Activated naive CD4-positive, alpha-beta T cell treated with anti-CD3 and anti-CD28 coated beads, Interleukin-2, amount 10 ng/mL, durations not matched to agents 7 days and 5 days (primary cell): ENCODE measurements around the gene FEM1B.

Experiments
- CTCF ChIA-PET: fragments of 350-600 bp; sonication (Branson Sonifier 250); formaldehyde crosslinking; loops from one replicate; lab custom pipeline; 2021; ENCODE audit warnings: antibody characterized with exemption; lab: Charles Lee
- DNase-seq: peaks from one replicate; pipeline ENCODE4 v3.0.0-alpha.2; 2020
- H3K27ac Mint-ChIP-seq: one replicate; pipeline ENCODE4 v1.8.0; 2021; ENCODE audit warnings: mild to moderate bottlenecking, moderate library complexity, mixed read lengths
- H3K27me3 Mint-ChIP-seq: one replicate; pipeline ENCODE4 v1.8.0; 2021; ENCODE audit warnings: mild to moderate bottlenecking, mixed read lengths
- H3K36me3 Mint-ChIP-seq: one replicate; pipeline ENCODE4 v1.8.0; 2021; ENCODE audit warnings: mixed read lengths
- H3K4me1 Mint-ChIP-seq: one replicate; pipeline ENCODE4 v1.8.0; 2021; ENCODE audit warnings: mixed read lengths
- H3K4me3 Mint-ChIP-seq: one replicate; pipeline ENCODE4 v1.8.0; 2021; ENCODE audit warnings: mild to moderate bottlenecking, moderate library complexity, mixed read lengths
- H3K9me3 Mint-ChIP-seq: one replicate; pipeline ENCODE4 v1.8.0; 2021; ENCODE audit warnings: mixed read lengths

FEM1B gene

GRCh38 chr15:68321229-68321628 is 43.7 kb downstream of the FEM1B start:
- no peak for DNase-seq
- H3K36me3 Mint-ChIP-seq: no peaks in the 10 kb centered on the region
- H3K27ac Mint-ChIP-seq: no peak overlapping the region
- CTCF ChIA-PET: interaction anchor here (1.0 to 2.0 kb wide), 2 partner anchors 15 to 229 kb away, joined by 4 to 9 read pairs; no protein-coding TSS in a partner anchor
- H3K4me3 Mint-ChIP-seq: no peak overlapping the region
- peaks cover 51% of the 10 kb centered on the region for H3K27me3 Mint-ChIP-seq
- no peaks in the 10 kb centered on the region for H3K9me3 Mint-ChIP-seq
- peaks cover 8% of the 10 kb centered on the region for H3K4me1 Mint-ChIP-seq

GRCh38 chr15:68322796-68323195 is 45.3 kb downstream of the FEM1B start:
- Mint-ChIP-seq H3K36me3 (no peaks in the 10 kb centered on the region), H3K9me3 (no peaks in the 10 kb centered on the region), H3K27me3 (peaks cover 56% of the 10 kb centered on the region), H3K4me1 (peaks cover 24% of the 10 kb centered on the region), H3K4me3 (no peak overlapping the region), H3K27ac (no peak overlapping the region)
- no peak for DNase-seq
- CTCF ChIA-PET: interaction anchor here (0.9 to 2.0 kb wide), 3 partner anchors 11 to 62 kb away, joined by 3 to 9 read pairs (median 3); no protein-coding TSS in a partner anchor

GRCh38 chr15:68325726-68326125 is 48.2 kb downstream of the FEM1B start:
- H3K4me1 Mint-ChIP-seq: peaks cover 44% of the 10 kb centered on the region
- no peaks in the 10 kb centered on the region for H3K9me3 Mint-ChIP-seq
- peaks cover 70% of the 10 kb centered on the region for H3K27me3 Mint-ChIP-seq
- no peak overlapping the region for H3K4me3 Mint-ChIP-seq
- CTCF ChIA-PET: no interaction called here
- H3K36me3 Mint-ChIP-seq: no peaks in the 10 kb centered on the region
- DNase-seq: no peak
- H3K27ac Mint-ChIP-seq: peak overlapping the region; percentile 43

GRCh38 chr15:68326711-68327354 is 49.3 kb downstream of the FEM1B start:
- CTCF ChIA-PET: no interaction called here
- Mint-ChIP-seq H3K4me3 (peak overlapping the region; percentile 39), H3K27ac (peak overlapping the region; percentile 86), H3K36me3 (no peaks in the 10 kb centered on the region), H3K9me3 (no peaks in the 10 kb centered on the region), H3K4me1 (peaks cover 44% of the 10 kb centered on the region), H3K27me3 (peaks cover 72% of the 10 kb centered on the region)
- peak; percentile 48 for DNase-seq

GRCh38 chr15:68328443-68328842 is 50.9 kb downstream of the FEM1B start:
- H3K27ac Mint-ChIP-seq: peak overlapping the region; percentile 68
- peaks cover 69% of the 10 kb centered on the region for H3K27me3 Mint-ChIP-seq
- peak; percentile 54 for DNase-seq
- H3K4me1 Mint-ChIP-seq: peaks cover 44% of the 10 kb centered on the region
- CTCF ChIA-PET: interaction anchor here (0.6 to 1.4 kb wide), 8 partner anchors 9 to 342 kb away, joined by 3 to 4 read pairs (median 4); no protein-coding TSS in a partner anchor
- H3K4me3 Mint-ChIP-seq: peak overlapping the region; percentile 10
- no peaks in the 10 kb centered on the region for H3K36me3 Mint-ChIP-seq
- no peaks in the 10 kb centered on the region for H3K9me3 Mint-ChIP-seq

- no peak overlapping the region for H3K27ac Mint-ChIP-seq
- H3K9me3 Mint-ChIP-seq: no peaks in the 10 kb centered on the region
- no peak overlapping the region for H3K4me3 Mint-ChIP-seq
- no peak for DNase-seq
- CTCF ChIA-PET: interaction anchor here (0.7 to 1.4 kb wide), 6 partner anchors 14 to 54 kb away, joined by 3 to 4 read pairs (median 4); no protein-coding TSS in a partner anchor
- H3K27me3 Mint-ChIP-seq: peaks cover 69% of the 10 kb centered on the region
- H3K4me1 Mint-ChIP-seq: peaks cover 48% of the 10 kb centered on the region
- no peaks in the 10 kb centered on the region for H3K36me3 Mint-ChIP-seq
Measured at GRCh38 chr15:68328964-68329363, 51.4 kb downstream of the FEM1B start.

GRCh38 chr15:68330416-68330815 is 52.9 kb downstream of the FEM1B start:
- Mint-ChIP-seq H3K27me3 (peaks cover 75% of the 10 kb centered on the region), H3K27ac (no peak overlapping the region), H3K36me3 (no peaks in the 10 kb centered on the region), H3K4me1 (peaks cover 49% of the 10 kb centered on the region), H3K4me3 (no peak overlapping the region), H3K9me3 (no peaks in the 10 kb centered on the region)
- no peak for DNase-seq
- CTCF ChIA-PET: no interaction called here

GRCh38 chr15:68330901-68331300 is 53.4 kb downstream of the FEM1B start:
- CTCF ChIA-PET: no interaction called here

GRCh38 chr15:68332266-68332665 is 54.7 kb downstream of the FEM1B start:
- H3K9me3 Mint-ChIP-seq: no peaks in the 10 kb centered on the region
- no peak overlapping the region for H3K4me3 Mint-ChIP-seq
- peaks cover 30% of the 10 kb centered on the region for H3K4me1 Mint-ChIP-seq
- H3K27me3 Mint-ChIP-seq: peaks cover 71% of the 10 kb centered on the region
- no peak for DNase-seq
- no peak overlapping the region for H3K27ac Mint-ChIP-seq
- CTCF ChIA-PET: no interaction called here
- no peaks in the 10 kb centered on the region for H3K36me3 Mint-ChIP-seq

More at GRCh38 chr15:68330901-68331300, 53.4 kb downstream of the FEM1B start:
- Mint-ChIP-seq H3K36me3 (no peaks in the 10 kb centered on the region), H3K4me1 (peaks cover 44% of the 10 kb centered on the region), H3K9me3 (no peaks in the 10 kb centered on the region), H3K27me3 (peaks cover 79% of the 10 kb centered on the region), H3K4me3 (no peak overlapping the region), H3K27ac (no peak overlapping the region)
- DNase-seq: no peak

- Mint-ChIP-seq H3K9me3 (no peaks in the 10 kb centered on the region), H3K27me3 (peaks cover 63% of the 10 kb centered on the region), H3K36me3 (no peaks in the 10 kb centered on the region), H3K4me3 (no peak overlapping the region), H3K27ac (no peak overlapping the region), H3K4me1 (peaks cover 14% of the 10 kb centered on the region)
- CTCF ChIA-PET: interaction anchor here (0.6 to 2.0 kb wide), 8 partner anchors 9 to 471 kb away, joined by 3 to 12 read pairs (median 3); no protein-coding TSS in a partner anchor
- DNase-seq: no peak
Measured at GRCh38 chr15:68333775-68334470, 56.4 kb downstream of the FEM1B start.

GRCh38 chr15:68334661-68335124 is 57.1 kb downstream of the FEM1B start:
- no peak overlapping the region for H3K27ac Mint-ChIP-seq
- peaks cover 60% of the 10 kb centered on the region for H3K27me3 Mint-ChIP-seq
- CTCF ChIA-PET: interaction anchor here (0.6 to 2.0 kb wide), 6 partner anchors 9 to 471 kb away, joined by 3 to 12 read pairs (median 3); no protein-coding TSS in a partner anchor
- H3K36me3 Mint-ChIP-seq: no peaks in the 10 kb centered on the region
- peaks cover 6% of the 10 kb centered on the region for H3K4me1 Mint-ChIP-seq
- no peak overlapping the region for H3K4me3 Mint-ChIP-seq
- DNase-seq: no peak
- H3K9me3 Mint-ChIP-seq: no peaks in the 10 kb centered on the region

GRCh38 chr15:68335251-68335650 is 57.7 kb downstream of the FEM1B start:
- H3K27ac Mint-ChIP-seq: no peak overlapping the region
- no peak for DNase-seq
- no peak overlapping the region for H3K4me3 Mint-ChIP-seq
- peaks cover 5% of the 10 kb centered on the region for H3K4me1 Mint-ChIP-seq
- no peaks in the 10 kb centered on the region for H3K36me3 Mint-ChIP-seq
- peaks cover 61% of the 10 kb centered on the region for H3K27me3 Mint-ChIP-seq
- no peaks in the 10 kb centered on the region for H3K9me3 Mint-ChIP-seq
- CTCF ChIA-PET: interaction anchor here (1.7 to 2.0 kb wide), 2 partner anchors 9 to 28 kb away, joined by 5 to 12 read pairs; no protein-coding TSS in a partner anchor

GRCh38 chr15:68335655-68336054 is 58.1 kb downstream of the FEM1B start:
- no peak for DNase-seq
- Mint-ChIP-seq H3K36me3 (no peaks in the 10 kb centered on the region), H3K27me3 (peaks cover 63% of the 10 kb centered on the region), H3K4me3 (no peak overlapping the region), H3K27ac (no peak overlapping the region), H3K4me1 (peaks cover 5% of the 10 kb centered on the region), H3K9me3 (no peaks in the 10 kb centered on the region)
- CTCF ChIA-PET: interaction anchor here (1.7 kb wide), 1 partner anchor 9 kb away, joined by 5 read pairs; no protein-coding TSS in a partner anchor

- no peak overlapping the region for H3K27ac Mint-ChIP-seq
- H3K27me3 Mint-ChIP-seq: peaks cover 62% of the 10 kb centered on the region
- no peaks in the 10 kb centered on the region for H3K36me3 Mint-ChIP-seq
- no peak overlapping the region for H3K4me3 Mint-ChIP-seq
- CTCF ChIA-PET: interaction anchor here (1.7 kb wide), 1 partner anchor 16 kb away, joined by 6 read pairs; no protein-coding TSS in a partner anchor
- DNase-seq: no peak
- H3K4me1 Mint-ChIP-seq: peaks cover 5% of the 10 kb centered on the region
- H3K9me3 Mint-ChIP-seq: no peaks in the 10 kb centered on the region
Measured at GRCh38 chr15:68336516-68336915, 59.0 kb downstream of the FEM1B start.
